Measurements from ENCODE around the gene CFAP61. TPM values are rescaled to one million over a fixed set of nuclear protein-coding genes. Genes with fewer than 3 reads are reported as not detected.
A peak's percentile ranks its signal among the peaks of the same experiment; 100 is the strongest.

The CFAP61 gene
- polyA plus RNA-seq, 1 of the 3 experiments (the other 2 are of a cell fraction): 0.26 TPM

- peak overlapping the region; percentile 97 for H3K4me2 ChIP-seq
- CTCF ChIA-PET: no interaction called here
These were observed 33.2 kb upstream of the CFAP61 start for GRCh38 chr20:20019123-20019522.

DNA sequence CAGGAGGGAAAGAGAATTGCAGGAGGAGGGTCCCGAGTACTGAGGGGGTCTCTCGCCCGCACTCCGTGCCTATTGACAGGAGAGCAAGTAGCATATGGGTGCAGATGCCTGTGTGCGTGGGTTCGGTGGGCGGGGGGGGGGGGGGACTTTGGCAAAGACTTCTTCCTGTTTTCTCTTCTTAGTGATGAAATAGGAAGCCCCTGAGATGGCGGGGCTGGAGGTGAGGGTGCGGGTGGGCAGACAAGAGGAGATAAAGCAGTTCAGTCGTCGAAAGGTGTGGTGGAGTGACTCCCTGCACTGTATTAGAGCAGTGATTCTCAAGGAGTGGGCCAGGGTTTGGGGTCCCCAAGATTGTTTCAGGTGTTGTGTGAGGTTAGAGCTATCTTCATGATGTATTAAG lies 31.4 kb upstream of the CFAP61 start:
- peaks cover 40% of the 10 kb centered on the region for H4K20me1 ChIP-seq (ENCODE audit: insufficient read depth)
- H3F3A ChIP-seq (replicated peaks; ENCODE audit: insufficient read depth): peaks cover 14% of the 10 kb centered on the region
- H3K4me2 ChIP-seq: no peak overlapping the region
- no peak overlapping the region for H3K9ac ChIP-seq
- 97% methylated on average over 11 of the region's 11 CpGs for WGBS (ENCODE audit: low lambda C conversion rate)
- no peaks in the 10 kb centered on the region for H3K27me3 ChIP-seq (ENCODE audit: insufficient read depth)
- H2AFZ ChIP-seq (ENCODE audit: low read depth): no peak overlapping the region
- H3K9me3 ChIP-seq: no peaks in the 10 kb centered on the region
- H3K36me3 ChIP-seq (replicated peaks in 1 of 2; ENCODE audit: control insufficient read depth in 1 of 2, insufficient read depth in 2 of 2, low read length in 1 of 2): peaks cover 20 to 23% of the 10 kb centered on the region in 2 experiments
- no peak overlapping the region for H3K27ac ChIP-seq (ENCODE audit: low read depth in 2 of 2, low read length in 1 of 2)
- no peaks in the 10 kb centered on the region for H3K9me2 ChIP-seq
- TF ChIP-seq RCOR1 (IDR thresholded peaks at IDR 0.05; ENCODE audit: low read length) (no peak), CHD2 (IDR thresholded peaks at IDR 0.05; ENCODE audit: low read length, partially characterized antibody) (no peak), PBX3 (IDR thresholded peaks at IDR 0.05) (no peak), SMC3 (IDR thresholded peaks at IDR 0.05; ENCODE audit: low read depth, low read length) (no peak), NFIC (IDR thresholded peaks at IDR 0.05; ENCODE audit: borderline replicate concordance) (no peak), NRF1 (IDR thresholded peaks at IDR 0.05; ENCODE audit: low read depth, low read length) (no peak), MEF2A (IDR thresholded peaks at IDR 0.05; ENCODE audit: borderline replicate concordance, low read depth) (no peak), REST (IDR thresholded peaks at IDR 0.05; ENCODE audit: low read depth, low read length) (no peak), RXRA (IDR thresholded peaks at IDR 0.05; ENCODE audit: borderline replicate concordance, low read depth) (no peak), GATA2 (CRISPR knock-in tag; IDR thresholded peaks at IDR 0.05) (no peak), TEAD4 (IDR thresholded peaks at IDR 0.05; ENCODE audit: borderline replicate concordance, insufficient read depth) (no peak), RAD21 (IDR thresholded peaks at IDR 0.05; ENCODE audit: low read length) (no peak), MXI1 (IDR thresholded peaks at IDR 0.05; ENCODE audit: low read depth, low read length) (no peak)
- TF ChIP-seq, protein P1, sequence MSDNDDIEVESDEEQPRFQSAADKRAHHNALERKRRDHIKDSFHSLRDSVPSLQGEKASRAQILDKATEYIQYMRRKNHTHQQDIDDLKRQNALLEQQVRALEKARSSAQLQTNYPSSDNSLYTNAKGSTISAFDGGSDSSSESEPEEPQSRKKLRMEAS (IDR thresholded peaks at IDR 0.05; ENCODE audit: low read depth): no peak
- peaks cover 86% of the 10 kb centered on the region for H3K79me2 ChIP-seq (ENCODE audit: insufficient read depth)
- ChIA-PET POLR2A (no interaction called here), CTCF (interaction anchor here (1.5 kb wide), 1 partner anchor 30 kb away, joined by 3 read pairs; no protein-coding TSS in a partner anchor)
- H3K4me1 ChIP-seq (ENCODE audit: control insufficient read depth in 1 of 2, insufficient read depth in 2 of 2, low read depth in 1 of 2, low read length in 1 of 2): peaks cover 6 to 17% of the 10 kb centered on the region in 2 experiments; a peak in 3 of 4 replicates
- H3K4me3 ChIP-seq (ENCODE audit: low read depth in 2 of 2, low read length in 1 of 2): no peak overlapping the region
- no peak for DNase-seq

More at GRCh38 chr20:20019123-20019522, 33.2 kb upstream of the CFAP61 start:
- Histone ChIP-seq H3K4me1 (ENCODE audit: control insufficient read depth in 1 of 2, insufficient read depth in 2 of 2, low read depth in 1 of 2, low read length in 1 of 2) (peaks cover 6 to 17% of the 10 kb centered on the region in 2 experiments; a peak in 3 of 4 replicates), H3K79me2 (ENCODE audit: insufficient read depth) (peaks cover 69% of the 10 kb centered on the region), H3K9me3 (no peaks in the 10 kb centered on the region), H3F3A (replicated peaks; ENCODE audit: insufficient read depth) (peaks cover 12% of the 10 kb centered on the region), H3K27me3 (ENCODE audit: insufficient read depth) (no peaks in the 10 kb centered on the region), H4K20me1 (ENCODE audit: insufficient read depth) (peaks cover 34% of the 10 kb centered on the region), H3K9me2 (no peaks in the 10 kb centered on the region), H3K27ac (ENCODE audit: low read depth in 2 of 2, low read length in 1 of 2) (no peak overlapping the region), H3K4me3 (ENCODE audit: low read depth in 2 of 2, low read length in 1 of 2) (peak overlapping the region in 1 of 2 experiments; percentile 93; a peak in 1 of 4 replicates), H3K36me3 (replicated peaks in 1 of 2; ENCODE audit: control insufficient read depth in 1 of 2, insufficient read depth in 2 of 2, low read length in 1 of 2) (peaks cover 11 to 18% of the 10 kb centered on the region in 2 experiments), H2AFZ (ENCODE audit: low read depth) (no peak overlapping the region), H3K9ac (no peak overlapping the region)
- TF ChIP-seq RAD21 (IDR thresholded peaks at IDR 0.05; ENCODE audit: low read length): no peak
- DNase-seq: no peak
- POLR2A ChIA-PET: no interaction called here
- 69% methylated on average over 2 of the region's 2 CpGs for WGBS (ENCODE audit: low lambda C conversion rate)
